MM.1S (cell line): ENCODE data around the gene UCP1.

ENCODE experiments used
- CTCF ChIP-seq: fragments of 300-600 bp; sonication (generic); IDR thresholded peaks from 2 replicates; pipeline ENCODE4 v1.5.1; 2016; ENCODE audit warnings: antibody characterized with exemption, low read length, mixed read lengths
- EZH2 ChIP-seq: fragments of 300-600 bp; sonication (generic); optimal IDR thresholded peaks from 2 replicates; pipeline ENCODE3; 2017; ENCODE audit warnings: low read depth, mild to moderate bottlenecking, antibody characterized with exemption, low read length, mixed read lengths
- EZH2phosphoT487 ChIP-seq: fragments of 300-600 bp; sonication (generic); IDR thresholded peaks from 2 replicates; pipeline ENCODE4 v1.6.1; 2018; ENCODE audit warnings: antibody characterized with exemption, low read length

GRCh38 chr4:140603286-140603685 is 34.5 kb upstream of the UCP1 start:
- no peak for TF ChIP-seq CTCF
- TF ChIP-seq EZH2: no peak
- no peak for TF ChIP-seq EZH2phosphoT487
